Measurements from ENCODE around the gene MRPS25. TPM values are rescaled to one million over a fixed set of nuclear protein-coding genes. Genes with fewer than 3 reads are reported as not detected.

MRPS25 gene
- total and polyA plus RNA-seq, 9 of the 15 experiments (the other 6 are each of a cell fraction or from before 2014, with no cell fraction given) = 34.3 to 129 (median 78.2) TPM

DNA sequence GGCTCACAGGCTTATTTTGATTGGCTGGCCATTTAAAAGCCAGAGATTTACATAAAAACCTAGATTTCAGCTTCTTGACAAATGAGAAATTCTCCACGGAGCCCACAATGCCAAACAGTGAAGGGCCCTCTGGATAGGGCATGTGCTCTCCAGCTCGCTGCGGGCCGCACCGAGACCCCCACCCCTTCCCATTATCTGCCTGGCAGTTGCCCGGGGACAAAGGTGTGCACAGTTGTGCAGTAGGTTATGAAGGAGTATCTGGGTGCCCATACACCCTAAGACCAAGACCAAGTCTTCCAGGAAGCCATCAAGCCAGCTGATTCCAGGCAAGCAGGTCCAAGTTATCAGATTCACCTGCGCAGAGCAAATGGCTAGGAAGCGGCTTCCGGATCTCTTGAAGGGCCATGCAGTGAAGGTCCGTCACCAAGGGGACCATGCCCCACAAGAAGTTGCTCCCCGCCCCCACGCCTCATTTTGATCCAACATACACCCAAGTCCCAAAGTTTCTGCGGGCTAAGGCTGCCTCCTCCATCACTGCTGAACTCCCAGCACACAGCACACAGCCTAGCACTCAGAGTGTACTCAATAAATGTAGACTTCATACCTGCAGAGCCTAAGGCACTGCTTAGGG lies 1.3 kb downstream of the MRPS25 start (continued):
- 0 out of 2 replicates have a peak, but pooled peaks have one; percentile 24 for TF ChIP-seq ELF1 (tag; IDR thresholded peaks at IDR 0.05)
- 0 out of 2 replicates have a peak, but pooled peaks have one; percentile 21 for TF ChIP-seq RB1 (IDR thresholded peaks at IDR 0.05; ENCODE audit: low read depth)
- TF ChIP-seq U2AF2 (optimal IDR thresholded peaks at IDR 0.05; ENCODE audit: low read depth, low read length) = no peak
- TF ChIP-seq ZNF830 (CRISPR knock-in tag; IDR thresholded peaks at IDR 0.05) = no peak
- 0 out of 2 replicates have a peak, but pooled peaks have one; percentile 23 for TF ChIP-seq E2F4 (CRISPR knock-in tag; IDR thresholded peaks at IDR 0.05; ENCODE audit: low read depth)
- TF ChIP-seq, protein P1, sequence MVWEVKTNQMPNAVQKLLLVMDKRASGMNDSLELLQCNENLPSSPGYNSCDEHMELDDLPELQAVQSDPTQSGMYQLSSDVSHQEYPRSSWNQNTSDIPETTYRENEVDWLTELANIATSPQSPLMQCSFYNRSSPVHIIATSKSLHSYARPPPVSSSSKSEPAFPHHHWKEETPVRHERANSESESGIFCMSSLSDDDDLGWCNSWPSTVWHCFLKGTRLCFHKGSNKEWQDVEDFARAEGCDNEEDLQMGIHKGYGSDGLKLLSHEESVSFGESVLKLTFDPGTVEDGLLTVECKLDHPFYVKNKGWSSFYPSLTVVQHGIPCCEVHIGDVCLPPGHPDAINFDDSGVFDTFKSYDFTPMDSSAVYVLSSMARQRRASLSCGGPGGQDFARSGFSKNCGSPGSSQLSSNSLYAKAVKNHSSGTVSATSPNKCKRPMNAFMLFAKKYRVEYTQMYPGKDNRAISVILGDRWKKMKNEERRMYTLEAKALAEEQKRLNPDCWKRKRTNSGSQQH (CRISPR knock-in tag; IDR thresholded peaks at IDR 0.05) = no peak
- TF ChIP-seq NCOA2 (IDR thresholded peaks at IDR 0.05; ENCODE audit: partially characterized antibody in 2 of 2) = no peak
- no peak; the same call in 1 of the 2 replicates for TF ChIP-seq HDGF (IDR thresholded peaks at IDR 0.05)
- no peak for TF ChIP-seq UBTF (IDR thresholded peaks at IDR 0.05; ENCODE audit: borderline replicate concordance in 1 of 2, low read depth in 2 of 2, low read length in 2 of 2)
- no peak for TF ChIP-seq TBL1XR1 (IDR thresholded peaks at IDR 0.05; ENCODE audit: low read length in 2 of 2)
- TF ChIP-seq ZBTB12 (CRISPR knock-in tag; IDR thresholded peaks at IDR 0.05) = no peak
- no peak for TF ChIP-seq TSHZ1 (CRISPR knock-in tag; IDR thresholded peaks at IDR 0.05)
- TF ChIP-seq ZNF316 (IDR thresholded peaks at IDR 0.05) = no peak
- TF ChIP-seq GMEB1 (CRISPR knock-in tag; IDR thresholded peaks at IDR 0.05) = no peak
- no peak for TF ChIP-seq SAP30 (IDR thresholded peaks at IDR 0.05; ENCODE audit: borderline replicate concordance, insufficient read depth, low read depth, low read length, poor library complexity, severe bottlenecking)

Data from K562 (cell line).